Mesodermal cell (in vitro differentiated cells): ENCODE data around the gene UBN1.

ENCODE experiments used
- H3K27ac ChIP-seq: 2 replicates; pipeline ENCODE4 v1.7.0; 2013; ENCODE audit warnings: mild to moderate bottlenecking, low read depth, low read length, moderate library complexity; ENCODE audit not compliant: severe bottlenecking
- H3K36me3 ChIP-seq: 2 replicates; pipeline ENCODE4 v1.7.1; 2013; ENCODE audit warnings: mild to moderate bottlenecking, low read length, moderate library complexity; ENCODE audit not compliant: control insufficient read depth, insufficient read depth
- H3K4me1 ChIP-seq: one replicate; pipeline ENCODE4 v1.7.1; 2013; ENCODE audit warnings: mild to moderate bottlenecking, low read length; ENCODE audit not compliant: insufficient read depth, control insufficient read depth, poor library complexity, severe bottlenecking
- H3K4me3 ChIP-seq: 2 replicates; pipeline ENCODE4 v1.7.0; 2013; ENCODE audit warnings: low read length, control low read depth, mild to moderate bottlenecking; ENCODE audit not compliant: insufficient read depth, poor library complexity, severe bottlenecking; ENCODE audit errors: extremely low read depth
- H3K9me3 ChIP-seq: 2 replicates; pipeline ENCODE4 v1.7.1; 2013; ENCODE audit warnings: mild to moderate bottlenecking, low read length, moderate library complexity; ENCODE audit not compliant: control insufficient read depth
- WGBS, 2 experiments: methylation state at CpG; one replicate each; pipeline ENCODE4 v1.1.5; 2013; ENCODE audit warnings: missing lambda C conversion rate in 2 of 2; ENCODE audit not compliant: insufficient coverage in 2 of 2; 5-methylcytosine and 5-hydroxymethylcytosine counted together

Gene UBN1

DNA sequence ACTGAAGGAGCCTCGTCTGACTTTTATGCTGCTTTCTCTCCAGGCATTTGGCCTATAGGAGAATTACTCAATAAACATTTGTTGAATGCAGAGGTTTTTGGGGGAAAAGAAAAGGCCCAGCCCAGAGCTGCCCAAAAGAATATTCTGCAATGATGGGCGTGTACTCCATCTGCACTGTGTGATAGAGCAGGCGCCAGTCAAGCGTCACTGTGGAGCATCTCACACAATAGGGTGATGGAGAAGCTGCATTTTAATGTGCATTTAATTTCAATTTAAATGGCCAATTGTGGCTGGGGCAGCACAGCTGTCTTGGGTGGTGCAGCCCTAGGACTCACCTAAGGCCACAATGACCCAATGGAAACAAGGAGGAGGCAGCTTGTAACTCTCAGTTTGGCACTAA is 20.8 kb upstream of the UBN1 start:
- Histone ChIP-seq H3K4me3 (no peak overlapping the region), H3K27ac (no peak overlapping the region), H3K9me3 (no peaks in the 10 kb centered on the region), H3K4me1 (no peaks in the 10 kb centered on the region), H3K36me3 (peaks cover 98% of the 10 kb centered on the region)
- WGBS, 2 experiments = 97 to 100% methylated on average over 3 of the region's 4 CpGs

DNA sequence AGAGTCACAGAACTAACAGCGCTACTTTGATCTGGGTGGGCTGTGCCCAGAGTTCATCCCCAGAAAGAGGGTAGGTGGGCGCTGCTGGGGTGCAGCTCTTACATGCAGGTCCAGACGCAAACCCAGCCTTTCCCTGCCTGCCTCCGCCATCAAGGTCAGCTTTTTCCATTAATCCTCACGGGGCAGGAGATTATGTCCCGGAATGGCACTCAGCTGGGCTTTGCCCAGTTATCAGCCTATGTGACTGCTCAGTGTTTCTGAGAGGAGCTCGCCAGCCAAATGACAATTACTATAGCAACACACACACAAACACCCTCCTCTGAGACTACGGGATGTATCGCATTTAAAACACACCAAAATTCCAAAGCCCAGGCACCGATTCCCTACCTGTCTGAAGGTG is 20.3 kb upstream of the UBN1 start:
- Histone ChIP-seq H3K4me3 (no peak overlapping the region), H3K4me1 (no peaks in the 10 kb centered on the region), H3K27ac (no peak overlapping the region), H3K9me3 (no peaks in the 10 kb centered on the region), H3K36me3 (peaks cover 98% of the 10 kb centered on the region)
- 95 to 96% methylated on average over 9 to 10 of the region's 10 CpGs for WGBS, 2 experiments

GRCh38 chr16:4828567-4829321 is 18.5 kb upstream of the UBN1 start:
- H3K9me3 ChIP-seq = no peaks in the 10 kb centered on the region
- H3K4me3 ChIP-seq = no peak overlapping the region
- peaks cover 99% of the 10 kb centered on the region for H3K36me3 ChIP-seq
- H3K4me1 ChIP-seq = no peaks in the 10 kb centered on the region
- WGBS, 2 experiments = 92 to 95% methylated on average over 10 to 11 of the region's 11 CpGs
- no peak overlapping the region for H3K27ac ChIP-seq

GRCh38 chr16:4830408-4830807 is 16.9 kb upstream of the UBN1 start:
- Histone ChIP-seq H3K4me3 (no peak overlapping the region), H3K36me3 (peaks cover 98% of the 10 kb centered on the region), H3K27ac (no peak overlapping the region), H3K4me1 (no peaks in the 10 kb centered on the region), H3K9me3 (no peaks in the 10 kb centered on the region)
- 95 to 98% methylated on average over 7 of the region's 7 CpGs for WGBS, 2 experiments

DNA sequence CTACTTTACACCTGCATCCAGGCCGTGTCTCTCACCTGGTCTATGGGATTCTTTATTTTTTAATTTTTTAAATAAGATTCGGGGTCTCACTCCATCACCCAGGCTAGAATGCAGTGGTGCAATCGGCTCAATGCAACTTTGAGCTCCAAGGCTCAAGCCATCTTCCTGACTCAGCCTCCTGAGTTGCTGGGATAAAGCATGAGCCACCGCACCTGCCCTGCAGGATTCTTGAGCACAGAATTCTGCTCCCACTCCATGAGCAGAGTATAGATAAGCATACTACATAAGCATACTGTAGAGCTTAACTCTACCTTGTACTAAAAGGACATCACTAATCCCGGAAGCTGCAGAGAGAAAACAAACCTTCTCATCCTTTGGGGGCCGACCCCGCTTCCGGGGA is 15.7 kb upstream of the UBN1 start:
- no peaks in the 10 kb centered on the region for H3K4me1 ChIP-seq
- peaks cover 98% of the 10 kb centered on the region for H3K36me3 ChIP-seq

GRCh38 chr16:4832698-4833343 is 14.5 kb upstream of the UBN1 start:
- peaks cover 96% of the 10 kb centered on the region for H3K36me3 ChIP-seq
- 88 to 100% methylated on average over 3 to 4 of the region's 6 CpGs for WGBS, 2 experiments
- H3K27ac ChIP-seq = no peak overlapping the region
- H3K4me1 ChIP-seq = no peaks in the 10 kb centered on the region
- no peaks in the 10 kb centered on the region for H3K9me3 ChIP-seq
- no peak overlapping the region for H3K4me3 ChIP-seq

More for the DNA sequence above, 15.7 kb upstream of the UBN1 start:
- no peaks in the 10 kb centered on the region for H3K9me3 ChIP-seq
- H3K4me3 ChIP-seq = no peak overlapping the region
- H3K27ac ChIP-seq = no peak overlapping the region
- 96 to 100% methylated on average over 3 to 6 of the region's 8 CpGs for WGBS, 2 experiments

DNA sequence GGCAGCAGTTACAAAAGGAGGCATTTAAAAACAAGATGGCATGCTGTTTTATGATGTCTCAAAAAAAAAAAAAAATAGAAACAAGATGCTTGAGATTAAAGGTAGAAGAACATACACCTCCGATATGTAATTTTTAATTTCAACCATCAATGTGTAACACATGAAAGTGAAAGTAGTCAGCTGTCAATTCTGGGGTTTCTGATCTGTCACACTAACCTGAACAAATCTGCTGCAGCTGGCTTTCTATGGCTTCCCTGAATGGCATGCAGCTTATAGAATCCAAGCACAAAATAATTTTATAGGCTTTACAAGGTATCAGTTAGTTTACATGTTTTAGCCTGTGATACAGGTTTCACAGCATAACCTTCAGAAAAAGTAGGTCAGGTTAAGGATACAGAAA is 13.7 kb upstream of the UBN1 start:
- Histone ChIP-seq H3K27ac (no peak overlapping the region), H3K4me1 (no peaks in the 10 kb centered on the region), H3K4me3 (no peak overlapping the region), H3K36me3 (peaks cover 97% of the 10 kb centered on the region), H3K9me3 (no peaks in the 10 kb centered on the region)
- 100% methylated on average over 1 of the region's 1 CpG; no CpG with 5 or more reads in 1 of the 2 experiments for WGBS, 2 experiments

DNA sequence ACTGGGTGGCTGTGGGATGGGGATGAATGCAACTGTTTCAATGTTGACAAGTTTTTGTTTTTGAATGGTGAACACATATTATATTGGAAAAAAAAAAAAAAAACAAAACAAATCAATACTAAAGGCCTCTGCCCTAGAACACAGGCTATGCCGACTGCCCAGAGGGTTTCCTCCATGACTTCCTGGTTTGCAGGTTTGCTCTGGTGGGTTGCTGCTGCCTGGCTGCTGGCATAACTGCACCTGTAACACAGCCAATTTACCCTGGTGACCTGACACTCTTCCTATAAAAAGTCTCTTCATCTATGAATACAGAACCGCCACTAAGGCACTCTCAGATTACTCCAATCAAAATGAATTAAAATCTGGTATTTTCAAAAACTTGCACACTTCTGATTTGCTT is 10.6 kb upstream of the UBN1 start:
- H3K9me3 ChIP-seq = no peaks in the 10 kb centered on the region
- H3K27ac ChIP-seq = no peak overlapping the region
- WGBS, 2 experiments = 100% methylated on average over 1 to 2 of the region's 2 CpGs
- no peak overlapping the region for H3K4me3 ChIP-seq
- H3K4me1 ChIP-seq = no peaks in the 10 kb centered on the region
- peaks cover 95% of the 10 kb centered on the region for H3K36me3 ChIP-seq

GRCh38 chr16:4837733-4838501 is 9.4 kb upstream of the UBN1 start:
- H3K36me3 ChIP-seq = peaks cover 95% of the 10 kb centered on the region
- 92 to 98% methylated on average over 5 to 8 of the region's 13 CpGs for WGBS, 2 experiments
- H3K4me3 ChIP-seq = no peak overlapping the region
- no peaks in the 10 kb centered on the region for H3K4me1 ChIP-seq
- no peaks in the 10 kb centered on the region for H3K9me3 ChIP-seq
- no peak overlapping the region for H3K27ac ChIP-seq

DNA sequence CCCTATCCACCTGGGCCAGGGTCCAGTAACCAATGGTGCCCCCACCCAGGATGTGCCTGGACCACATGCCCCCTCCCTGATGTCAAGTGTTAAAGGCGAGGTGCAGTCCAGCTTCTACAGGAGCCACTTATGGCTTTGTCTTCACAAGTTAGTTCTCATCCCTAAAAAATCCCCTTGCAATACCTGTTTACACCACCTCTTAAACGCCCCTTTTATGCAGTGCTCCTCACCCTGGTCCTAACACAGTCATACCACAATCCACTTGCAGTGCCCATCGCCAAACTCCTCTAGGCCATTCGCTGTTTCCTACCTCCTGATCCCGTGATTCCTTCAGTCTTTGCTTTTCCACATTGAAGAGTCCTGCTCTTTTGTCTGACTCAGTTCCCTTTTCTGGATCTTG is 7.3 kb upstream of the UBN1 start:
- Histone ChIP-seq H3K27ac (no peak overlapping the region), H3K36me3 (peaks cover 95% of the 10 kb centered on the region), H3K4me3 (no peak overlapping the region), H3K9me3 (no peaks in the 10 kb centered on the region), H3K4me1 (no peaks in the 10 kb centered on the region)
- WGBS, 2 experiments = 94 to 97% methylated on average over 5 of the region's 5 CpGs
